Suprapubic skin (tissue), 4 donors: Measurements from ENCODE around the gene KRT6A.

ENCODE experiments used
- POLR2A ChIP-seq, 2 donors: fragments of 450-650 bp; IDR thresholded peaks; one replicate each; pipeline ENCODE4 v1.6.1; 2017; ENCODE audit warnings: antibody characterized with exemption in 2 of 2, mild to moderate bottlenecking in 2 of 2, moderate library complexity in 2 of 2
- POLR2AphosphoS5 ChIP-seq, 3 donors: sonication (generic); formaldehyde crosslinking; IDR thresholded peaks; one replicate each; pipeline ENCODE4 v1.6.1; 2017; ENCODE audit warnings: antibody characterized with exemption in 3 of 3
- TF ChIP-seq, protein P1 (sequence below), 2 donors: fragments of 200-600 bp in 1 of 2; fragments of 450-650 bp in 1 of 2; sonication (generic) in 1 of 2; IDR thresholded peaks; one replicate each; pipeline ENCODE4 v1.5.1; 2016 to 2019; ENCODE audit warnings: antibody characterized with exemption in 2 of 2, mild to moderate bottlenecking in 1 of 2, moderate library complexity in 1 of 2

DNA sequence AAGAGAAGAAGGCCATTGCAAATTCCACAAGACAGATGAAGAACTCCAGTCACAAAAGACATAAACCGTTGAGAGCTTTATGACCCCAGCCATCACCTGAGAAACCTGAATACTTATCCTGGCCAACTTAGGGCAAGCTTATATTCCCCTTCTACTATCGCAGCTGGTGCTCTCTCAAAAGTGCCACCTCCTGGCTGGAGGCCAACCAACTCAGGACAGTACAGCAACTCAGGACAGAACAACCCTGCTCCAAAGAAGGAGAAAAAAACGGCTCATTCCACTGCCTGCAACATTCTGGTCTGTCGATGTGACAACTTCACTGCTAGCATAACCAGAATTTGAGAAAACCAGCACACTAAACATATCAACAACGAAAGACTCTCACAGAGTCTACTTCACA, 31.4 kb downstream of the KRT6A start:
- TF ChIP-seq POLR2A (IDR thresholded peaks at IDR 0.05): no peak
- no peak for TF ChIP-seq POLR2AphosphoS5 (IDR thresholded peaks at IDR 0.05)
- TF ChIP-seq, protein P1, sequence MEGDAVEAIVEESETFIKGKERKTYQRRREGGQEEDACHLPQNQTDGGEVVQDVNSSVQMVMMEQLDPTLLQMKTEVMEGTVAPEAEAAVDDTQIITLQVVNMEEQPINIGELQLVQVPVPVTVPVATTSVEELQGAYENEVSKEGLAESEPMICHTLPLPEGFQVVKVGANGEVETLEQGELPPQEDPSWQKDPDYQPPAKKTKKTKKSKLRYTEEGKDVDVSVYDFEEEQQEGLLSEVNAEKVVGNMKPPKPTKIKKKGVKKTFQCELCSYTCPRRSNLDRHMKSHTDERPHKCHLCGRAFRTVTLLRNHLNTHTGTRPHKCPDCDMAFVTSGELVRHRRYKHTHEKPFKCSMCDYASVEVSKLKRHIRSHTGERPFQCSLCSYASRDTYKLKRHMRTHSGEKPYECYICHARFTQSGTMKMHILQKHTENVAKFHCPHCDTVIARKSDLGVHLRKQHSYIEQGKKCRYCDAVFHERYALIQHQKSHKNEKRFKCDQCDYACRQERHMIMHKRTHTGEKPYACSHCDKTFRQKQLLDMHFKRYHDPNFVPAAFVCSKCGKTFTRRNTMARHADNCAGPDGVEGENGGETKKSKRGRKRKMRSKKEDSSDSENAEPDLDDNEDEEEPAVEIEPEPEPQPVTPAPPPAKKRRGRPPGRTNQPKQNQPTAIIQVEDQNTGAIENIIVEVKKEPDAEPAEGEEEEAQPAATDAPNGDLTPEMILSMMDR (IDR thresholded peaks at IDR 0.05): no peak
